WTC11 (cell line): ENCODE data around the gene TBC1D8B. TPM values are rescaled to one million over a fixed set of nuclear protein-coding genes. Genes with fewer than 3 reads are reported as not detected.
"Not testable (repeated sequence)": the region's sequence is repeated elsewhere in the genome, so short reads cannot be mapped to it uniquely, and the experiment has no call there.

Experiments used
- ATAC-seq: fragments of 200-7000 bp; cut with Tn5 transposase; 2 replicates; pipeline ENCODE4 v1.10.0; 2021; ENCODE audit warnings: mild to moderate bottlenecking, moderate library complexity
- CTCF ChIA-PET: fragments of 300-600 bp; sonication (Branson Sonifier 250); formaldehyde crosslinking; loops from one replicate; lab custom pipeline; 2021; ENCODE audit warnings: antibody characterized with exemption; lab: Charles Lee
- POLR2A ChIA-PET: fragments of 350-600 bp; sonication (Branson Sonifier 250); formaldehyde crosslinking; loops from one replicate; lab custom pipeline; 2021; ENCODE audit warnings: antibody characterized with exemption; lab: Charles Lee
- DNase-seq: peaks from one replicate; pipeline ENCODE4 v3.0.0; 2021; ENCODE audit warnings: low spot score
- H3K27ac Mint-ChIP-seq: 2 replicates; pipeline ENCODE4 v1.8.0; 2021; ENCODE audit warnings: mixed read lengths
- H3K27me3 Mint-ChIP-seq: 2 replicates; pipeline ENCODE4 v1.8.0; 2021; ENCODE audit warnings: low read depth, mild to moderate bottlenecking, moderate library complexity, mixed read lengths
- H3K36me3 Mint-ChIP-seq: 2 replicates; pipeline ENCODE4 v1.8.0; 2021; ENCODE audit warnings: mixed read lengths
- H3K4me1 Mint-ChIP-seq: 2 replicates; pipeline ENCODE4 v1.8.0; 2022; ENCODE audit warnings: mixed read lengths
- H3K4me3 Mint-ChIP-seq: 2 replicates; pipeline ENCODE4 v1.8.0; 2021; ENCODE audit warnings: mild to moderate bottlenecking, moderate library complexity, mixed read lengths
- H3K9me3 Mint-ChIP-seq: 2 replicates; pipeline ENCODE4 v1.8.0; 2021; ENCODE audit warnings: mixed read lengths
- AFF4 ChIP-seq: sonication (generic); formaldehyde crosslinking; IDR thresholded peaks from 2 replicates; pipeline ENCODE4 v1.8.1; 2023; ENCODE audit warnings: mild to moderate bottlenecking, missing genetic modification reagents, borderline replicate concordance
- ESRRA ChIP-seq: sonication (generic); formaldehyde crosslinking; IDR thresholded peaks from 2 replicates; pipeline ENCODE4 v1.8.1; 2022; ENCODE audit warnings: mild to moderate bottlenecking, missing genetic modification reagents, borderline replicate concordance
- FOXK1 ChIP-seq: sonication (generic); formaldehyde crosslinking; IDR thresholded peaks from 2 replicates; pipeline ENCODE4 v1.8.0; 2022; ENCODE audit warnings: mild to moderate bottlenecking, moderate library complexity, missing genetic modification reagents
- FOXP4 ChIP-seq: sonication (generic); formaldehyde crosslinking; IDR thresholded peaks from 2 replicates; pipeline ENCODE4 v1.8.0; 2022; ENCODE audit warnings: mild to moderate bottlenecking, missing genetic modification reagents
- MXD4 ChIP-seq: fragments of 250-450 bp; sonication (Bioruptor Pico); IDR thresholded peaks from 2 replicates; pipeline ENCODE4 v1.8.0; 2021; ENCODE audit warnings: mild to moderate bottlenecking, moderate library complexity, borderline replicate concordance
- NFE2L1 ChIP-seq: sonication (generic); formaldehyde crosslinking; IDR thresholded peaks from 2 replicates; pipeline ENCODE4 v1.8.1; 2023; ENCODE audit warnings: missing genetic modification reagents
- NR3C1 ChIP-seq: sonication (generic); formaldehyde crosslinking; conservative IDR thresholded peaks from 2 replicates; pipeline ENCODE4 v1.8.1; 2023; ENCODE audit warnings: low read depth, mild to moderate bottlenecking, missing genetic modification reagents
- PRRX2 ChIP-seq: fragments of 250-450 bp; sonication (Bioruptor Pico); IDR thresholded peaks from 2 replicates; pipeline ENCODE4 v1.8.0; 2021; ENCODE audit warnings: mild to moderate bottlenecking
- RORB ChIP-seq: fragments of 250-450 bp; sonication (Bioruptor Pico); IDR thresholded peaks from 2 replicates; pipeline ENCODE4 v1.9.0; 2021; ENCODE audit warnings: mild to moderate bottlenecking
- total RNA-seq: library from RNA; stranded (reverse); gene quantifications from 3 replicates; pipeline ENCODE4 v1.2.3, GENCODE V29; 2021
- TF ChIP-seq, protein P1 (sequence below): sonication (generic); formaldehyde crosslinking; IDR thresholded peaks from 2 replicates; pipeline ENCODE4 v1.8.1; 2023; ENCODE audit warnings: mild to moderate bottlenecking, moderate library complexity, missing genetic modification reagents
- TF ChIP-seq, protein P2 (sequence below): fragments of 250-450 bp; sonication (Bioruptor Pico); IDR thresholded peaks from 2 replicates; pipeline ENCODE4 v1.9.0; 2021; ENCODE audit warnings: moderate library complexity, mild to moderate bottlenecking, inconsistent platforms, borderline replicate concordance
- TF ChIP-seq, protein P3 (sequence below): fragments of 200-600 bp; IDR thresholded peaks from 2 replicates; pipeline ENCODE4 v1.8.0; 2022; ENCODE audit warnings: antibody characterized with exemption
- TF ChIP-seq, protein P4 (sequence below): sonication (generic); formaldehyde crosslinking; IDR thresholded peaks from 2 replicates; pipeline ENCODE4 v1.8.1; 2023; ENCODE audit warnings: mild to moderate bottlenecking, missing genetic modification reagents

TBC1D8B gene
- total RNA-seq, 1 experiment from 2014 or later = 6.3 TPM

GRCh38 chrX:106863697-106864096 lies 61.2 kb downstream of the TBC1D8B start (continued):
- TF ChIP-seq, protein P1, sequence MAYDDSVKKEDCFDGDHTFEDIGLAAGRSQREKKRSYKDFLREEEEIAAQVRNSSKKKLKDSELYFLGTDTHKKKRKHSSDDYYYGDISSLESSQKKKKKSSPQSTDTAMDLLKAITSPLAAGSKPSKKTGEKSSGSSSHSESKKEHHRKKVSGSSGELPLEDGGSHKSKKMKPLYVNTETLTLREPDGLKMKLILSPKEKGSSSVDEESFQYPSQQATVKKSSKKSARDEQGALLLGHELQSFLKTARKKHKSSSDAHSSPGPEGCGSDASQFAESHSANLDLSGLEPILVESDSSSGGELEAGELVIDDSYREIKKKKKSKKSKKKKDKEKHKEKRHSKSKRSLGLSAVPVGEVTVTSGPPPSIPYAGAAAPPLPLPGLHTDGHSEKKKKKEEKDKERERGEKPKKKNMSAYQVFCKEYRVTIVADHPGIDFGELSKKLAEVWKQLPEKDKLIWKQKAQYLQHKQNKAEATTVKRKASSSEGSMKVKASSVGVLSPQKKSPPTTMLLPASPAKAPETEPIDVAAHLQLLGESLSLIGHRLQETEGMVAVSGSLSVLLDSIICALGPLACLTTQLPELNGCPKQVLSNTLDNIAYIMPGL (CRISPR knock-in tag) = no peak
- TF ChIP-seq ESRRA (CRISPR knock-in tag) (no peak), FOXP4 (CRISPR knock-in tag) (no peak), NFE2L1 (CRISPR knock-in tag) (no peak), FOXK1 (CRISPR knock-in tag) (no peak), RORB (CRISPR knock-in tag) (no peak), MXD4 (CRISPR knock-in tag) (no peak)
- TF ChIP-seq, all 79 proteins: peak for 0

GRCh38 chrX:106872796-106873195 lies 70.3 kb downstream of the TBC1D8B start:
- CTCF ChIA-PET, H3K4me1 Mint-ChIP-seq, H3K27ac Mint-ChIP-seq, H3K4me3 Mint-ChIP-seq, DNase-seq, ATAC-seq, POLR2A ChIA-PET, H3K9me3 Mint-ChIP-seq, H3K27me3 Mint-ChIP-seq, H3K36me3 Mint-ChIP-seq: not testable (repeated sequence)

GRCh38 chrX:106874075-106874474 lies 71.6 kb downstream of the TBC1D8B start:
- 0 out of 2 replicates have a peak, but pooled peaks cover 2% of the 10 kb centered on the region for H3K9me3 Mint-ChIP-seq
- POLR2A ChIA-PET = no interaction called here
- DNase-seq (no peak), ATAC-seq (no peak)
- no peak overlapping the region for H3K27ac Mint-ChIP-seq
- CTCF ChIA-PET = interaction anchor here (0.6 to 2.5 kb wide), 8 partner anchors 11 to 147 kb away, joined by 3 to 16 read pairs (median 4); no protein-coding TSS in a partner anchor
- no peak overlapping the region for H3K4me3 Mint-ChIP-seq
- H3K27me3 Mint-ChIP-seq = no peaks in the 10 kb centered on the region
- H3K36me3 Mint-ChIP-seq = no peaks in the 10 kb centered on the region
- TF ChIP-seq, protein P2, sequence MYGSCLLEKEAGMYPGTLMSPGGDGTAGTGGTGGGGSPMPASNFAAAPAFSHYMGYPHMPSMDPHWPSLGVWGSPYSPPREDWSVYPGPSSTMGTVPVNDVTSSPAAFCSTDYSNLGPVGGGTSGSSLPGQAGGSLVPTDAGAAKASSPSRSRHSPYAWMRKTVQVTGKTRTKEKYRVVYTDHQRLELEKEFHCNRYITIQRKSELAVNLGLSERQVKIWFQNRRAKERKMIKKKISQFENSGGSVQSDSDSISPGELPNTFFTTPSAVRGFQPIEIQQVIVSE (CRISPR knock-in tag) = no peak
- TF ChIP-seq NR3C1 (CRISPR knock-in tag) (no peak), PRRX2 (CRISPR knock-in tag) (no peak), AFF4 (CRISPR knock-in tag) (no peak)
- TF ChIP-seq, protein P3, sequence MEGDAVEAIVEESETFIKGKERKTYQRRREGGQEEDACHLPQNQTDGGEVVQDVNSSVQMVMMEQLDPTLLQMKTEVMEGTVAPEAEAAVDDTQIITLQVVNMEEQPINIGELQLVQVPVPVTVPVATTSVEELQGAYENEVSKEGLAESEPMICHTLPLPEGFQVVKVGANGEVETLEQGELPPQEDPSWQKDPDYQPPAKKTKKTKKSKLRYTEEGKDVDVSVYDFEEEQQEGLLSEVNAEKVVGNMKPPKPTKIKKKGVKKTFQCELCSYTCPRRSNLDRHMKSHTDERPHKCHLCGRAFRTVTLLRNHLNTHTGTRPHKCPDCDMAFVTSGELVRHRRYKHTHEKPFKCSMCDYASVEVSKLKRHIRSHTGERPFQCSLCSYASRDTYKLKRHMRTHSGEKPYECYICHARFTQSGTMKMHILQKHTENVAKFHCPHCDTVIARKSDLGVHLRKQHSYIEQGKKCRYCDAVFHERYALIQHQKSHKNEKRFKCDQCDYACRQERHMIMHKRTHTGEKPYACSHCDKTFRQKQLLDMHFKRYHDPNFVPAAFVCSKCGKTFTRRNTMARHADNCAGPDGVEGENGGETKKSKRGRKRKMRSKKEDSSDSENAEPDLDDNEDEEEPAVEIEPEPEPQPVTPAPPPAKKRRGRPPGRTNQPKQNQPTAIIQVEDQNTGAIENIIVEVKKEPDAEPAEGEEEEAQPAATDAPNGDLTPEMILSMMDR = peak; percentile 29; the same call in 1 of the 2 replicates
- TF ChIP-seq, protein P4, sequence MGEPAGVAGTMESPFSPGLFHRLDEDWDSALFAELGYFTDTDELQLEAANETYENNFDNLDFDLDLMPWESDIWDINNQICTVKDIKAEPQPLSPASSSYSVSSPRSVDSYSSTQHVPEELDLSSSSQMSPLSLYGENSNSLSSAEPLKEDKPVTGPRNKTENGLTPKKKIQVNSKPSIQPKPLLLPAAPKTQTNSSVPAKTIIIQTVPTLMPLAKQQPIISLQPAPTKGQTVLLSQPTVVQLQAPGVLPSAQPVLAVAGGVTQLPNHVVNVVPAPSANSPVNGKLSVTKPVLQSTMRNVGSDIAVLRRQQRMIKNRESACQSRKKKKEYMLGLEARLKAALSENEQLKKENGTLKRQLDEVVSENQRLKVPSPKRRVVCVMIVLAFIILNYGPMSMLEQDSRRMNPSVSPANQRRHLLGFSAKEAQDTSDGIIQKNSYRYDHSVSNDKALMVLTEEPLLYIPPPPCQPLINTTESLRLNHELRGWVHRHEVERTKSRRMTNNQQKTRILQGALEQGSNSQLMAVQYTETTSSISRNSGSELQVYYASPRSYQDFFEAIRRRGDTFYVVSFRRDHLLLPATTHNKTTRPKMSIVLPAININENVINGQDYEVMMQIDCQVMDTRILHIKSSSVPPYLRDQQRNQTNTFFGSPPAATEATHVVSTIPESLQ = no peak
- TF ChIP-seq, all 79 proteins: peak for 1
- H3K4me1 Mint-ChIP-seq = peaks cover 3% of the 10 kb centered on the region
